H1 (cell line): ENCODE measurements around the gene CHST12. TPM values are rescaled to one million over a fixed set of nuclear protein-coding genes. Genes with fewer than 3 reads are reported as not detected.

Experiments
- CTCF ChIA-PET: fragments of 300-600 bp; sonication (Branson Sonifier 250); formaldehyde crosslinking; loops from one replicate; lab custom pipeline; 2021; ENCODE audit not compliant: partially characterized antibody; lab: Charles Lee
- POLR2A ChIA-PET: fragments of 300-600 bp; sonication (Branson Sonifier 250); formaldehyde crosslinking; loops from one replicate; lab custom pipeline; 2021; ENCODE audit warnings: inconsistent platforms; ENCODE audit not compliant: partially characterized antibody; lab: Charles Lee
- DNase-seq, 2 experiments: peaks; one replicate each; pipeline versions ENCODE4 v3.0.0 to v3.0.0-alpha.2; 2010 to 2022; ENCODE audit warnings: low spot score in 2 of 2, low read depth in 1 of 2, mixed read lengths in 1 of 2
- FAIRE-seq: peaks from 2 replicates; lab custom pipeline; 2011; peaks lifted over from hg19 to GRCh38; lab: Jason Lieb, UNC
- H2AFZ ChIP-seq: 2 replicates; pipeline ENCODE4 v1.8.1; 2012; ENCODE audit warnings: low read length, inconsistent platforms
- H2AK5ac ChIP-seq: 2 replicates; pipeline ENCODE4 v1.6.1; 2013; ENCODE audit warnings: low read depth, low read length
- H2BK120ac ChIP-seq: replicated peaks from 2 replicates; pipeline ENCODE3; 2013; ENCODE audit warnings: low read depth, low read length, inconsistent platforms
- H2BK12ac ChIP-seq: 2 replicates; pipeline ENCODE4 v1.6.1; 2013; ENCODE audit warnings: low read depth, low read length
- H2BK15ac ChIP-seq: 2 replicates; pipeline ENCODE4 v1.6.1; 2013; ENCODE audit warnings: low read length
- H2BK20ac ChIP-seq: 2 replicates; pipeline ENCODE4 v1.6.1; 2013; ENCODE audit warnings: low read length
- H2BK5ac ChIP-seq: 2 replicates; pipeline ENCODE4 v1.6.1; 2013; ENCODE audit warnings: low read depth, low read length
- H3K14ac ChIP-seq: 2 replicates; pipeline ENCODE4 v1.6.1; 2013; ENCODE audit warnings: inconsistent platforms; ENCODE audit not compliant: insufficient read length
- H3K18ac ChIP-seq: 2 replicates; pipeline ENCODE4 v1.6.1; 2013; ENCODE audit warnings: low read length; ENCODE audit errors: extremely low read depth
- H3K23ac ChIP-seq: 2 replicates; pipeline ENCODE4 v1.6.1; 2013; ENCODE audit warnings: inconsistent platforms; ENCODE audit not compliant: insufficient read length
- H3K23me2 ChIP-seq: 2 replicates; pipeline ENCODE4 v1.6.1; 2013; ENCODE audit warnings: low read depth, low read length
- H3K27ac ChIP-seq: 2 replicates; pipeline ENCODE4 v1.6.1; 2011; ENCODE audit warnings: low read depth, low read length, inconsistent platforms
- H3K27me3 ChIP-seq, 4 experiments: replicated peaks in 1 of 4; 1 replicate in 1 of 4; 2 replicates in 3 of 4; pipeline versions ENCODE4 v1.6.1 to v1.8.1; 2011 to 2013; ENCODE audit warnings: low read length in 3 of 4, mild to moderate bottlenecking in 3 of 4, inconsistent platforms in 2 of 4, mixed read lengths in 2 of 4, moderate library complexity in 1 of 4; ENCODE audit not compliant: control insufficient read depth in 3 of 4, insufficient read depth in 3 of 4; ENCODE audit errors: extremely low read depth in 1 of 4
- H3K36me3 ChIP-seq, 4 experiments: 2 replicates each; pipeline versions ENCODE4 v1.6.1 to v1.8.1; 2011 to 2013; ENCODE audit warnings: mild to moderate bottlenecking in 4 of 4, low read length in 3 of 4, moderate library complexity in 2 of 4, control low read depth in 1 of 4, inconsistent platforms in 1 of 4; ENCODE audit not compliant: insufficient read depth in 4 of 4, control insufficient read depth in 2 of 4
- H3K4ac ChIP-seq: replicated peaks from 2 replicates; pipeline ENCODE3; 2013; ENCODE audit warnings: low read length, low read depth, mixed read lengths, inconsistent platforms; ENCODE audit not compliant: insufficient read length
- H3K4me1 ChIP-seq, 4 experiments: replicated peaks in 1 of 4; 1 replicate in 1 of 4; 2 replicates in 3 of 4; pipeline versions ENCODE4 v1.6.1 to v1.8.1; 2011 to 2013; ENCODE audit warnings: low read length in 3 of 4, inconsistent platforms in 2 of 4, mixed read lengths in 1 of 4; ENCODE audit not compliant: insufficient read depth in 4 of 4, control insufficient read depth in 3 of 4
- H3K4me2 ChIP-seq, 2 experiments: 2 replicates each; pipeline versions ENCODE4 v1.6.1 to v1.8.1; 2011 to 2013; ENCODE audit warnings: low read depth in 2 of 2, low read length in 2 of 2, control low read depth in 1 of 2, inconsistent platforms in 1 of 2, mild to moderate bottlenecking in 1 of 2; ENCODE audit not compliant: insufficient read depth in 1 of 2
- H3K4me3 ChIP-seq, 4 experiments: fragments of 200-600, 300-600 bp in 1 of 4; sonication (generic), shearing (Covaris generic), sonication (Bioruptor Twin) in 1 of 4; 2 replicates each; pipeline versions ENCODE4 v1.5.1 to v1.8.1; 2011 to 2016; ENCODE audit warnings: low read length in 4 of 4, low read depth in 3 of 4, control low read depth in 2 of 4, inconsistent platforms in 2 of 4, mild to moderate bottlenecking in 2 of 4, mixed read lengths in 1 of 4, moderate library complexity in 1 of 4; ENCODE audit not compliant: insufficient read depth in 2 of 4; ENCODE audit errors: extremely low read depth in 1 of 4
- H3K56ac ChIP-seq: replicated peaks from 2 replicates; pipeline ENCODE3; 2013; ENCODE audit warnings: low read depth, mild to moderate bottlenecking, mixed read lengths, low read length, inconsistent platforms; ENCODE audit not compliant: insufficient read length
- H3K79me1 ChIP-seq: 2 replicates; pipeline ENCODE4 v1.6.1; 2013; ENCODE audit warnings: low read depth, low read length, control low read depth
- H3K79me2 ChIP-seq, 2 experiments: 2 replicates each; pipeline versions ENCODE4 v1.6.1 to v1.8.1; 2012 to 2013; ENCODE audit warnings: low read length in 2 of 2, mild to moderate bottlenecking in 2 of 2, inconsistent platforms in 1 of 2; ENCODE audit not compliant: insufficient read depth in 2 of 2, control insufficient read depth in 1 of 2
- H3K9ac ChIP-seq, 4 experiments: replicated peaks in 1 of 4; 1 replicate in 1 of 4; 2 replicates in 3 of 4; pipeline versions ENCODE4 v1.6.1 to v1.8.1; 2011 to 2013; ENCODE audit warnings: low read depth in 3 of 4, low read length in 3 of 4, control low read depth in 2 of 4, mild to moderate bottlenecking in 2 of 4, moderate library complexity in 2 of 4, inconsistent platforms in 1 of 4; ENCODE audit errors: extremely low read depth in 1 of 4
- H3K9me3 ChIP-seq, 2 experiments: 2 replicates each; pipeline versions ENCODE4 v1.6.1 to v1.8.1; 2012 to 2013; ENCODE audit warnings: mild to moderate bottlenecking in 2 of 2, moderate library complexity in 2 of 2, control low read depth in 1 of 2, inconsistent platforms in 1 of 2, low read depth in 1 of 2, low read length in 1 of 2, mixed read lengths in 1 of 2; ENCODE audit not compliant: insufficient read depth in 2 of 2
- H4K20me1 ChIP-seq, 2 experiments: replicated peaks in 1 of 2; 2 replicates each; pipeline versions ENCODE3 to v1.8.1; 2011 to 2013; ENCODE audit warnings: inconsistent platforms in 2 of 2, low read length in 2 of 2, mild to moderate bottlenecking in 1 of 2; ENCODE audit not compliant: insufficient read depth in 2 of 2, control insufficient read depth in 1 of 2
- H4K5ac ChIP-seq: 2 replicates; pipeline ENCODE4 v1.6.1; 2013; ENCODE audit warnings: low read length, low read depth, mixed read lengths, inconsistent platforms; ENCODE audit not compliant: insufficient read length
- H4K8ac ChIP-seq: 2 replicates; pipeline ENCODE4 v1.8.0; 2013; ENCODE audit warnings: mild to moderate bottlenecking, moderate library complexity, low read length, inconsistent platforms; ENCODE audit not compliant: insufficient read depth; ENCODE audit errors: extremely low read depth
- H4K91ac ChIP-seq: replicated peaks from 2 replicates; pipeline ENCODE3; 2013; ENCODE audit warnings: low read length, mixed read lengths, inconsistent platforms; ENCODE audit not compliant: insufficient read length
- EP300 ChIP-seq, 2 experiments: IDR thresholded peaks; 1 replicate in 1 of 2; 2 replicates in 1 of 2; pipeline ENCODE4 v1.6.1; 2011 to 2012; ENCODE audit warnings: low read depth in 2 of 2, low read length in 2 of 2, mild to moderate bottlenecking in 2 of 2, borderline replicate concordance in 1 of 2, inconsistent platforms in 1 of 2, moderate library complexity in 1 of 2
- HDAC2 ChIP-seq, 2 experiments: fragments of 300-600 bp in 1 of 2; sonication (generic) in 1 of 2; IDR thresholded peaks; 2 replicates each; pipeline ENCODE4 v1.6.1; 2011 to 2012; ENCODE audit warnings: low read depth in 2 of 2, low read length in 2 of 2, mild to moderate bottlenecking in 2 of 2, moderate library complexity in 2 of 2, borderline replicate concordance in 1 of 2, inconsistent platforms in 1 of 2
- KDM5A ChIP-seq: fragments of 200-600 bp; IDR thresholded peaks from 2 replicates; pipeline ENCODE4 v1.7.1; 2012; ENCODE audit warnings: mild to moderate bottlenecking, low read length, inconsistent platforms, mixed read lengths
- NANOG ChIP-seq: IDR thresholded peaks from 2 replicates; pipeline ENCODE4 v1.6.1; 2011; ENCODE audit warnings: low read length, low read depth, mild to moderate bottlenecking, inconsistent platforms; ENCODE audit not compliant: insufficient read depth, poor library complexity, severe bottlenecking
- POU5F1 ChIP-seq: IDR thresholded peaks from 2 replicates; pipeline ENCODE4 v1.6.1; 2011; ENCODE audit warnings: low read depth, mild to moderate bottlenecking, low read length, moderate library complexity
- SIN3A ChIP-seq, 2 experiments: IDR thresholded peaks in 1 of 2; conservative IDR thresholded peaks in 1 of 2; 2 replicates each; pipeline ENCODE4 v1.6.1; 2011 to 2012; ENCODE audit warnings: low read length in 2 of 2, improper control_type of control experiment in 1 of 2, low read depth in 1 of 2, mild to moderate bottlenecking in 1 of 2
- SIRT6 ChIP-seq: IDR thresholded peaks from one replicate; pipeline ENCODE4 v1.7.1; 2012; ENCODE audit warnings: low read length, inconsistent platforms
- TEAD4 ChIP-seq: IDR thresholded peaks from 2 replicates; pipeline ENCODE4 v1.6.1; 2012; ENCODE audit warnings: low read depth, low read length, inconsistent platforms, mixed read lengths
- USF2 ChIP-seq: IDR thresholded peaks from 2 replicates; pipeline ENCODE4 v1.6.1; 2011; ENCODE audit warnings: low read length, improper control_type of control experiment
- WGBS, 2 experiments: shearing (Covaris generic) in 1 of 2; methylation state at CpG; one replicate each; pipeline versions ENCODE4 v1.1.6 to v1.1.7; 2013 to 2015; ENCODE audit warnings: low lambda C conversion rate in 2 of 2, mixed read lengths in 2 of 2, inconsistent platforms in 1 of 2, low coverage in 1 of 2, missing lambda C conversion rate in 1 of 2; ENCODE audit not compliant: insufficient replicate concordance in 2 of 2, insufficient coverage in 1 of 2, insufficient read length in 1 of 2; ENCODE audit errors: extremely low coverage in 1 of 2, missing lambda C conversion rate in 1 of 2; 5-methylcytosine and 5-hydroxymethylcytosine counted together
- polyA plus RNA-seq, 7 experiments: library from polyadenylated mRNA; depleted of rRNA in 3 of 7; stranded (reverse) in 5 of 7; unstranded in 2 of 7; fragments of >200 nt in 5 of 7; fragments of 200-250 nt in 2 of 7; gene quantifications; 1 replicate in 5 of 7; 2 replicates in 1 of 7; 4 replicates in 1 of 7; pipeline versions ENCODE4 v1.2.1 to v1.2.3, GENCODE V29; 2011 to 2013; ENCODE audit warnings: missing spikeins in 2 of 7, mixed read lengths in 2 of 7
- total RNA-seq: library from RNA; stranded (reverse); fragmentation: NEBNext Ultra II Directional; extraction: Animal tissue kit (Norgen Biotek cat#: 25700); gene quantifications from 2 replicates; pipeline ENCODE4 v1.2.1, GENCODE V29; 2021

CHST12 gene
- total and polyA plus RNA-seq, 2 of the 8 experiments (the other 6 are each of a cell fraction or from before 2014, with no cell fraction given): 13.4 to 24.1 TPM

- H2AK5ac ChIP-seq: no peak overlapping the region
- ChIA-PET CTCF (interaction anchor here (0.9 to 4.9 kb wide), 4 partner anchors 11 to 93 kb away, joined by 3 to 34 read pairs (median 4); no protein-coding TSS in a partner anchor), POLR2A (interaction anchor here (1.1 to 12.3 kb wide), 4 partner anchors 9 to 20 kb away, joined by 3 to 69 read pairs (median 24); partner anchors contain the start of gene EIF3B)
- H2BK120ac ChIP-seq: no peak overlapping the region
- H3K4me2 ChIP-seq: no peak overlapping the region
- no peaks in the 10 kb centered on the region; a peak in 1 of 7 replicates for H3K27me3 ChIP-seq
- H3K4ac ChIP-seq: no peak overlapping the region
- no peak overlapping the region for H3K56ac ChIP-seq
- H3K36me3 ChIP-seq: peaks cover 70 to 88% (median 83%) of the 10 kb centered on the region in 4 experiments
- no peaks in the 10 kb centered on the region for H3K23me2 ChIP-seq
- H3K23ac ChIP-seq: no peak overlapping the region
- no peak overlapping the region for H4K91ac ChIP-seq
- no peak overlapping the region for H3K27ac ChIP-seq
- H3K4me3 ChIP-seq: no peak overlapping the region
- H3K14ac ChIP-seq: no peak overlapping the region
- FAIRE-seq (no peak), DNase-seq (no peak)
- 94% methylated on average over 26 of the region's 26 CpGs; no CpG with 5 or more reads in 1 of the 2 experiments for WGBS, 2 experiments
- H3K79me2 ChIP-seq: peaks cover 0 to 56% of the 10 kb centered on the region in 2 experiments; a peak in 2 of 4 replicates
- no peaks in the 10 kb centered on the region for H3K9me3 ChIP-seq
- H2BK5ac ChIP-seq: no peak overlapping the region
- H4K20me1 ChIP-seq: peaks cover 30 to 47% of the 10 kb centered on the region in 2 experiments
- H2BK20ac ChIP-seq: no peak overlapping the region
- H3K79me1 ChIP-seq: peaks cover 13% of the 10 kb centered on the region
- H3K18ac ChIP-seq: no peak overlapping the region
- no peak overlapping the region; a peak in 1 of 7 replicates for H3K9ac ChIP-seq
- no peak overlapping the region for H2BK15ac ChIP-seq
- H4K5ac ChIP-seq: no peak overlapping the region
- no peak overlapping the region for H2BK12ac ChIP-seq
- no peak overlapping the region for H4K8ac ChIP-seq
- no peaks in the 10 kb centered on the region for H3K4me1 ChIP-seq
- H2AFZ ChIP-seq: no peak overlapping the region
- TF ChIP-seq SIN3A (conservative IDR thresholded peaks at IDR 0.05 in 1 of 2, IDR thresholded peaks at IDR 0.05 in 1 of 2; ENCODE audit: low read depth in 1 of 2, low read length in 2 of 2): no peak
- TF ChIP-seq POU5F1: no peak
- TF ChIP-seq SIRT6: no peak
- no peak for TF ChIP-seq USF2
- no peak for TF ChIP-seq HDAC2 (IDR thresholded peaks at IDR 0.05; ENCODE audit: borderline replicate concordance in 1 of 2, low read depth in 2 of 2, low read length in 2 of 2)
- TF ChIP-seq EP300 (IDR thresholded peaks at IDR 0.05; ENCODE audit: borderline replicate concordance in 1 of 2, low read depth in 2 of 2, low read length in 2 of 2): no peak
- TF ChIP-seq TEAD4: no peak
- TF ChIP-seq NANOG: no peak
- TF ChIP-seq KDM5A: no peak
Measured at GRCh38 chr7:2374830-2375728, 28.3 kb upstream of the CHST12 start.
